GM12801 (cell line): ENCODE data around the gene BRINP2.

Experiments used
- CTCF ChIP-seq: IDR thresholded peaks from one replicate; pipeline ENCODE4 v1.5.1; 2011; ENCODE audit warnings: control low read depth; ENCODE audit not compliant: insufficient read length; ENCODE audit errors: extremely low read depth

BRINP2 gene

GRCh38 chr1:177131723-177132122 lies 39.0 kb upstream of the BRINP2 start:
- no peak for TF ChIP-seq CTCF

GRCh38 chr1:177132141-177132540 lies 38.6 kb upstream of the BRINP2 start:
- no peak for TF ChIP-seq CTCF

- TF ChIP-seq CTCF, result no peak
Observed at GRCh38 chr1:177133977-177134538, 36.7 kb upstream of the BRINP2 start.

- no peak for TF ChIP-seq CTCF
Observed at GRCh38 chr1:177135250-177135649, 35.5 kb upstream of the BRINP2 start.

- TF ChIP-seq CTCF, result no peak
Observed at GRCh38 chr1:177137814-177138213, 32.9 kb upstream of the BRINP2 start.

- TF ChIP-seq CTCF, result no peak
Observed at GRCh38 chr1:177138347-177138746, 32.4 kb upstream of the BRINP2 start.

- TF ChIP-seq CTCF, result no peak
Observed at GRCh38 chr1:177142010-177142409, 28.7 kb upstream of the BRINP2 start.

GRCh38 chr1:177142791-177143271 lies 27.9 kb upstream of the BRINP2 start:
- TF ChIP-seq CTCF, result no peak
